Mammary epithelial cell (primary cell): ENCODE data around the gene GPC6.

Experiments used
- EZH2 ChIP-seq: IDR thresholded peaks from 2 replicates; pipeline ENCODE4 v1.6.1; 2012; ENCODE audit warnings: low read length, inconsistent platforms, borderline replicate concordance
- TF ChIP-seq, protein P1 (sequence below), 2 donors: IDR thresholded peaks in 1 of 2; conservative IDR thresholded peaks in 1 of 2; 2 replicates each; pipeline ENCODE4 v1.5.1; 2011 to 2012; ENCODE audit warnings: inconsistent platforms in 2 of 2, low read length in 2 of 2, mild to moderate bottlenecking in 2 of 2, control low read depth in 1 of 2, low read depth in 1 of 2; ENCODE audit not compliant: insufficient read depth in 1 of 2; ENCODE audit errors: extremely low read depth in 1 of 2

DNA sequence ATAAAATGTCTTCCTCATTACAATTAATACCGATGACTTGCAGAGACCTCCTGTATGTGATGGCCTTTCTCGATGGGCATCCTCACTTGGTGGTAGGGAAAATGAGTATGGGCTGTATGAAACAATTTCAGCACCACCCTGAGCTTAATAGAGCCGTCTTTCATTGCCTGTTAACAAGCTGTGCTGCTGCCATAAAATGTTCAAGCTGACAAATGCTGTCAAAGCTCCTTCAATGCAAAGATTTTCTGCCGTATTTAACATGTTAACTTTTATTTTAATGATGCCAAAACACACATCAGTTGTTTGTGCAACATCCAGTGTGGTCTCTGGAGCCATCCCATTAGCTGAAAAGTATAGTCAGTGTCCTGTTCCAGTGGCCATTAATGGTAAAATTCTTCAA is 110.1 kb downstream of the GPC6 start:
- no peak for TF ChIP-seq EZH2
- TF ChIP-seq, protein P1, sequence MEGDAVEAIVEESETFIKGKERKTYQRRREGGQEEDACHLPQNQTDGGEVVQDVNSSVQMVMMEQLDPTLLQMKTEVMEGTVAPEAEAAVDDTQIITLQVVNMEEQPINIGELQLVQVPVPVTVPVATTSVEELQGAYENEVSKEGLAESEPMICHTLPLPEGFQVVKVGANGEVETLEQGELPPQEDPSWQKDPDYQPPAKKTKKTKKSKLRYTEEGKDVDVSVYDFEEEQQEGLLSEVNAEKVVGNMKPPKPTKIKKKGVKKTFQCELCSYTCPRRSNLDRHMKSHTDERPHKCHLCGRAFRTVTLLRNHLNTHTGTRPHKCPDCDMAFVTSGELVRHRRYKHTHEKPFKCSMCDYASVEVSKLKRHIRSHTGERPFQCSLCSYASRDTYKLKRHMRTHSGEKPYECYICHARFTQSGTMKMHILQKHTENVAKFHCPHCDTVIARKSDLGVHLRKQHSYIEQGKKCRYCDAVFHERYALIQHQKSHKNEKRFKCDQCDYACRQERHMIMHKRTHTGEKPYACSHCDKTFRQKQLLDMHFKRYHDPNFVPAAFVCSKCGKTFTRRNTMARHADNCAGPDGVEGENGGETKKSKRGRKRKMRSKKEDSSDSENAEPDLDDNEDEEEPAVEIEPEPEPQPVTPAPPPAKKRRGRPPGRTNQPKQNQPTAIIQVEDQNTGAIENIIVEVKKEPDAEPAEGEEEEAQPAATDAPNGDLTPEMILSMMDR (conservative IDR thresholded peaks at IDR 0.05 in 1 of 2, IDR thresholded peaks at IDR 0.05 in 1 of 2; ENCODE audit: extremely low read depth in 1 of 2, insufficient read depth in 1 of 2, low read depth in 1 of 2, low read length in 2 of 2) = no peak
